ENCODE measurements around the gene CXCL13.
"Not testable (repeated sequence)": the region's sequence is repeated elsewhere in the genome, so short reads cannot be mapped to it uniquely, and the experiment has no call there.

The CXCL13 gene

DNA sequence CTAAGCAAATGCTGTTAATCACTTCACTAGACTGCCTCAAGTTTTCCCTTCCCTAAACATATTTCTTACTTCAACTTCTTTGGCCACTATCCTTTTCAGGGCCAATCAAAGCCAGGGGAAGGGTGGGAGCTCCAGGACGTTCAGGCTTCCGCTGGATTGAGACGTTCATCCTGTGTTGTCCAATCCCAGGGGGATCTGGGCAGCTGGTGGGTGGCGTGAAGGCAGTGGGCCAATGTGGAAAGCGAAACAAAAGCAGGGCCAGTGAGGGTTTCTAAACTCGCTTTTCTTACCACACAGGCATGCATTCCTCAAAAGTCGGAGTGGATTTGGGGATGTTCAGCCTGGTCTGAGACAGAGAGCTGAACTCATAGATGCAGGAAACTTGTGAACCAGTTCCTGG lies 7.6 kb downstream of the CXCL13 start:
- DNase-seq: no peak

DNA sequence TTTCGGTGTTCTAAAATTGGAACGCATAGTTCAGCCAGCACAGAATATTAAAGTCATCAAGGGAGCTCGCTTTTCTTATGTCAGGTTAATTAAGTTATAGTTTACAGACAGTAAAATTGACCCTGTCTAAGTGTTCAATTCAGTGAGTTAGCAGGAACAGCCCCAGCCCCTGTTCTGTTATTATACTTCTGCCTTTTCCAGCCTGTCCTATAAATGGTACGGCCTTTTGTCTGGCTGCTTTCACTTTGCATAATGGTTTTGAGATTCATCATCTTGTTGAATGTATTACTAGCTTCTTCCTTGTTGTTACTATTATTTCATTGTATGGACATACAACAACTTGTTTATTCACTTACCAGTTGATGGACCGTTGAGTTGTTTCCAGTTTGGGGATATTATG lies 9.5 kb downstream of the CXCL13 start:
- DNase-seq: peak; percentile 6

GRCh38 chr4:77617203-77617602 lies 11.6 kb downstream of the CXCL13 start:
- no peak for DNase-seq

GRCh38 chr4:77618383-77619241 lies 13.0 kb downstream of the CXCL13 start:
- DNase-seq: peak; percentile 82

DNA sequence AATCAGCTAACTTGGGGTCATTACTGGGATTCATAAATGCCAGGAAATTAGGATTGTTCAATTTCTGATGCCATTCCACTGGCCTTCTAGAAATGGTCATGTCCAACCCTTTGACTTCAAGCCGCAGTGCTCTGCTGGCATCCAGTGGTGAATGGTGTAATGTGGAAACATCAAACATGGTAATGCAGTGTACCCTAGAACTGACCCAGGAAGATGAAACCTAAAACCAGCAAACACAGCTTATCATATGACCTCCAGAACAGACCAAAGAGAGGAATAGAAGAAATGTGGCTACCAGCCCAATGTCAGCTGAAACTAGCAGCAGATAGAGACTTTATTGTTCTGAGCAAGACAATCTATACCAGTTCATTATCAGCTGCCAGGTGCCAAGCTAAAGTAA lies 13.8 kb downstream of the CXCL13 start:
- peak; percentile 31 for DNase-seq

DNA sequence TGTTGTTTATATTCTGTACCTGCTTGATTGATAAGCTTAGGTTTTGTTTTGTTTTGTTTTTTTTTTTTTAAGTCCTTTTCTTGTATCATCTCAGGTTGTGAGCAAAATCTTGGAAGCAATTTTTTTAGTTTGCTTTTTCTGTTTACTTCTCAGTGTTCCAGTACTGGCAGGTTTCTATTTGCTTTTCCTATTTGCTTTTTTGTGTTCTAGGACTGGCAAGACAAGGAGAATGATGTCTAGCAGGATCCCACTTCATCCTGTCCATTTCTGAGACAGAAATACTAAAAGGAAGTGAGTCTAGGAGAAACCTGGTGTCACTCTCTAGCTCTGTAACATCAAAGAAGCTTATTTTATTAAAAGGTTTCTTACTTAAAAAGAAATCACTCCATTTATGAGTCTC lies 15.6 kb downstream of the CXCL13 start:
- DNase-seq: no peak

DNA sequence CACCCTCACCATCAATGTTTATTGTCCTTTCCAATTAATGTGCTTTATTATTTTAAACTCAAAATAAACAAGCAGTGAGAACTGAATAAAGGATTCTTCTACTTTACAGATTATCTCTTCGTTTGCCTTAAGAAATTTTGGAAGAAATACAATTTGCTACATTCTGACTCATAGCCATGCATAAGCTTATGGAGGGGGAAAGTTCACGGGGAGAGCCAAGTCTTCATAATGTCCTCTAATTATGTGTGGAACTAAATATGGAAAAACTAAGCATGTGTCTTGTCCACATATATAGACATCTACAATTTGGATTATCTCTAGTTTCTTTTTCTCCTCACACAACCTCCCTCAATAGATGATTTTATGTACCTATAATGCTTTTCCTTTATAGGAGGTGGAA lies 17.5 kb downstream of the CXCL13 start:
- no peak for DNase-seq

DNA sequence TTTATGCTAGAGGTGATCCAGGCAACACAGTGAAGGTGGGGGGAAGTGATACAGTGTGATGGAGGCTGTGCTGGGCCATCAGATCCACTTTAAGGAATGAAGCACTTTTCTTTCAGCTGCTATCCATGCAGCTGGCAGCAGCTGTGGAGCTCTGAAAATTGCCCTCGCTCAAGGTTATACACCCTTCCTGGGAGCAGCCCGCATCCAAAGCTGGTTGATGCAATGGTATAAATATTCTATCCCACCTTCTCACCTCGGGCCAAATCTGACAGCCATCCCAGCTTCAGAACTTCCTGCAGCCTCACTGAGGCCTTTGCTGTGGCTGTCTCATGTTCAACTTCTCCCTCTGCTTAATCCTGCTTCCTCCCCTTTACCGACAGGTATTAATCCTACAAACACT lies 18.6 kb downstream of the CXCL13 start:
- no peak for DNase-seq

- no peak for DNase-seq
Measured at GRCh38 chr4:77625485-77625884, 19.9 kb downstream of the CXCL13 start.

DNA sequence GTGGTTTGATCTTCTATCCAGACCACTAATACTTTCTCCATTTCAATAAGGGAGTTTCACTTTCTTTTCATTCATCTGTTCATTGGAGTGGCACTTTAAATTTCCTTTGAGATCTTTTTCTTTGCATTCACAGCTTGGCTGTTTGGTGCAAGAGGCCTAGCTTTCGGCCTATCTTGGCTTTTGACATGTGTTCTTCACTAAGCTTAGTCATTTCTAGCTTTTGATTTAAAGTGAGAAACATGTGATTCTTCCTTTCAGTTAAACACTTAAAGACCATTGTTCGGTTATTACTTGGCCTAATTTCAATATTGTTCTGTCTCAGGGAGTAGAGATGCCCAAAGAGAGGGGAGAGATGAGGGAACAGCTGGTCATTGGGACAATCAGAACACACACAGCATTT lies 24.3 kb downstream of the CXCL13 start:
- no peak for DNase-seq

- no peak for DNase-seq
Measured at GRCh38 chr4:77631276-77631675, 25.7 kb downstream of the CXCL13 start.

- DNase-seq: no peak
Measured at GRCh38 chr4:77634132-77634785, 28.6 kb downstream of the CXCL13 start.

- DNase-seq: no peak
Measured at GRCh38 chr4:77635246-77635645, 29.6 kb downstream of the CXCL13 start.

DNA sequence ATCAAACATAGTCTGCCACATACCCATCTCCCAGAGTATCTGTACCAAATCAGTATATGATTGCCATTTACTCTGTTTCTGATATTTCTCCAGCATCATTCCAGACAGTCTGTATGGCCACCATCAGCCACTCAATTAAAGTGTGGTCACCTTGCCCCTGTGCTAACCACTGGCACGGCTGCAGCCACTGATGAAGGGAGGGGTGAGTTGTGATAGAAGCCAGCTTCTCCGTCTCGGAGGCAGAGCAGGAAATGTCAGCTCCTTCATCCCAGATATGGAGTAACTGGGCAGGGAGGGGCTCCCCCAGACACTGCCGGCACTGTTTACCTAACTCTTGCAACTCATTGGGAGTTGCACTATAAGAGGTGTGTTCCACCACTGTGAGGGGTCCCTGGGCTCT lies 30.3 kb downstream of the CXCL13 start:
- no peak for DNase-seq

GRCh38 chr4:77636902-77637301 lies 31.3 kb downstream of the CXCL13 start:
- DNase-seq: peak; percentile 19

- not testable (repeated sequence) for DNase-seq
Measured at GRCh38 chr4:77644069-77644468, 38.4 kb downstream of the CXCL13 start.

DNA sequence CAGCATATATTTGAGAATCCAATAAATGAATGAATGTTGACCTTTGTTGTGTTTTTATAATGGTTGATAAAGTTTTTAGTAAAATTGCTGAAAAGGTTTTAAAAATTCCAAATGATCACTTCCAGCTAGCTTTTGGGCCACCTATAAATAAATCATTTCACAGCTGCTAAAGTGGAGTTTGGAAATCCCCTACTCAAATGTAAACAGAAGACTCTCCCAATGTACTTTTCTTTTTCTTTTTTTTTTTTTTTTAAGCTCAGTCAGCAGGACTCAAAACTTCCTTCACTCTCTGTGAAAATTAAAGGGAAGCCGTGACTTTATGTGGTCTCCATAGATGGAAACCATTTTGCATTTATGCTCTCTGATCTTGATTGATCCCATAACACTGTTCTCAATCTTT lies 45.2 kb downstream of the CXCL13 start:
- no peak for DNase-seq

GRCh38 chr4:77651820-77652219 lies 46.2 kb downstream of the CXCL13 start:
- DNase-seq: no peak

- DNase-seq: no peak
Measured at GRCh38 chr4:77652237-77652897, 46.7 kb downstream of the CXCL13 start.

GRCh38 chr4:77653162-77653758 lies 47.6 kb downstream of the CXCL13 start:
- DNase-seq: no peak

DNA sequence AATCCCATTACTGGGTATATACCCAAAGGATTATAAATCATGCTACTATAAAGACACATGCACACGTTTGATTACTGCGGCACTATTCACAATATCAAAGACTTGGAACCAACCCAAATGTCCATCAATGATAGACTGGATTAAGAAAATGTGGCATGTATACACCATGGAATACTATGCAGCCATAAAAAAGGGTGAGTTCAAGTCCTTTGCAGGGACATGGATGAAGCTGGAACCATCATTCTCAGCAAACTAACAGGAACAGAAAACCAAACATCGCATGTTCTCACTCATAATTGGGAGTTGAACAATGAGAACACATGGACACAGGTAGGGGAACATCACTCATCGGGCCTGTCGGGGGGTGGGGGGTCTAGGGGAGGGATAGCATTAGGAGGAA lies 54.7 kb downstream of the CXCL13 start:
- DNase-seq: not testable (repeated sequence)

Measured in OCI-M1 (cell line).